ENCODE results near the gene NDP.

Gene NDP

GRCh38 chrX:44002567-44002966 is 29.4 kb upstream of the NDP start:
- Histone ChIP-seq H3K9me3 (ENCODE audit: control insufficient read depth, low read length) (no peaks in the 10 kb centered on the region), H3K27me3 (replicated peaks; ENCODE audit: control insufficient read depth, insufficient read depth, low read length) (no peaks in the 10 kb centered on the region), H3K9ac (ENCODE audit: low read length) (no peak overlapping the region), H3K36me3 (ENCODE audit: control insufficient read depth, insufficient read depth, low read length, severe bottlenecking) (no peaks in the 10 kb centered on the region), H3K4me3 (ENCODE audit: low read length) (no peak overlapping the region), H3K4me1 (ENCODE audit: control insufficient read depth, insufficient read depth, low read length) (peaks cover 5% of the 10 kb centered on the region)
- DNase-seq (ENCODE audit: low read depth), result no peak

- peaks cover 8% of the 10 kb centered on the region for H3K9me3 ChIP-seq (ENCODE audit: control insufficient read depth, low read length)
- no peak for DNase-seq (ENCODE audit: low read depth)
- peaks cover 1% of the 10 kb centered on the region for H3K4me1 ChIP-seq (ENCODE audit: control insufficient read depth, insufficient read depth, low read length)
- peaks cover 2% of the 10 kb centered on the region for H3K27me3 ChIP-seq (replicated peaks; ENCODE audit: control insufficient read depth, insufficient read depth, low read length)
- H3K4me3 ChIP-seq (ENCODE audit: low read length), result no peak overlapping the region
- H3K9ac ChIP-seq (ENCODE audit: low read length), result no peak overlapping the region
- no peaks in the 10 kb centered on the region for H3K36me3 ChIP-seq (ENCODE audit: control insufficient read depth, insufficient read depth, low read length, severe bottlenecking)
These were observed 25.2 kb upstream of the NDP start for GRCh38 chrX:43998374-43998773.

- H3K4me3 ChIP-seq (ENCODE audit: low read length), result no peak overlapping the region
- no peaks in the 10 kb centered on the region for H3K4me1 ChIP-seq (ENCODE audit: control insufficient read depth, insufficient read depth, low read length)
- no peak for DNase-seq (ENCODE audit: low read depth)
- no peaks in the 10 kb centered on the region for H3K36me3 ChIP-seq (ENCODE audit: control insufficient read depth, insufficient read depth, low read length, severe bottlenecking)
- peaks cover 2% of the 10 kb centered on the region for H3K27me3 ChIP-seq (replicated peaks; ENCODE audit: control insufficient read depth, insufficient read depth, low read length)
- H3K9me3 ChIP-seq (ENCODE audit: control insufficient read depth, low read length), result peaks cover 8% of the 10 kb centered on the region
- no peak overlapping the region for H3K9ac ChIP-seq (ENCODE audit: low read length)
These were observed 23.3 kb upstream of the NDP start for GRCh38 chrX:43996491-43996890.

GRCh38 chrX:43986083-43986482 is 12.9 kb upstream of the NDP start:
- H3K4me3 ChIP-seq (ENCODE audit: low read length), result no peak overlapping the region
- no peaks in the 10 kb centered on the region for H3K9me3 ChIP-seq (ENCODE audit: control insufficient read depth, low read length)
- DNase-seq (ENCODE audit: low read depth), result no peak
- peaks cover 4% of the 10 kb centered on the region for H3K27me3 ChIP-seq (replicated peaks; ENCODE audit: control insufficient read depth, insufficient read depth, low read length)
- H3K36me3 ChIP-seq (ENCODE audit: control insufficient read depth, insufficient read depth, low read length, severe bottlenecking), result no peaks in the 10 kb centered on the region
- no peak overlapping the region for H3K9ac ChIP-seq (ENCODE audit: low read length)
- no peaks in the 10 kb centered on the region for H3K4me1 ChIP-seq (ENCODE audit: control insufficient read depth, insufficient read depth, low read length)

- H3K4me1 ChIP-seq (ENCODE audit: control insufficient read depth, insufficient read depth, low read length), result no peaks in the 10 kb centered on the region
- no peaks in the 10 kb centered on the region for H3K9me3 ChIP-seq (ENCODE audit: control insufficient read depth, low read length)
- DNase-seq (ENCODE audit: low read depth), result no peak
- no peaks in the 10 kb centered on the region for H3K36me3 ChIP-seq (ENCODE audit: control insufficient read depth, insufficient read depth, low read length, severe bottlenecking)
- H3K27me3 ChIP-seq (replicated peaks; ENCODE audit: control insufficient read depth, insufficient read depth, low read length), result peaks cover 4% of the 10 kb centered on the region
- H3K9ac ChIP-seq (ENCODE audit: low read length), result no peak overlapping the region
- no peak overlapping the region for H3K4me3 ChIP-seq (ENCODE audit: low read length)
These were observed 12.3 kb upstream of the NDP start for GRCh38 chrX:43985511-43985910.

- Histone ChIP-seq H3K4me1 (ENCODE audit: control insufficient read depth, insufficient read depth, low read length) (no peaks in the 10 kb centered on the region), H3K9ac (ENCODE audit: low read length) (no peak overlapping the region), H3K9me3 (ENCODE audit: control insufficient read depth, low read length) (no peaks in the 10 kb centered on the region), H3K27me3 (replicated peaks; ENCODE audit: control insufficient read depth, insufficient read depth, low read length) (peaks cover 7% of the 10 kb centered on the region), H3K4me3 (ENCODE audit: low read length) (no peak overlapping the region), H3K36me3 (ENCODE audit: control insufficient read depth, insufficient read depth, low read length, severe bottlenecking) (no peaks in the 10 kb centered on the region)
- DNase-seq (ENCODE audit: low read depth), result no peak
These were observed 5.0 kb upstream of the NDP start for GRCh38 chrX:43978226-43978625.

GRCh38 chrX:43976205-43976604 is 3.0 kb upstream of the NDP start:
- Histone ChIP-seq H3K9ac (ENCODE audit: low read length) (no peak overlapping the region), H3K27me3 (replicated peaks; ENCODE audit: control insufficient read depth, insufficient read depth, low read length) (peaks cover 7% of the 10 kb centered on the region), H3K36me3 (ENCODE audit: control insufficient read depth, insufficient read depth, low read length, severe bottlenecking) (no peaks in the 10 kb centered on the region), H3K4me1 (ENCODE audit: control insufficient read depth, insufficient read depth, low read length) (no peaks in the 10 kb centered on the region), H3K9me3 (ENCODE audit: control insufficient read depth, low read length) (no peaks in the 10 kb centered on the region), H3K4me3 (ENCODE audit: low read length) (no peak overlapping the region)
- DNase-seq (ENCODE audit: low read depth), result no peak

- H3K9ac ChIP-seq (ENCODE audit: low read length), result no peak overlapping the region
- no peak overlapping the region for H3K4me3 ChIP-seq (ENCODE audit: low read length)
- no peak for DNase-seq (ENCODE audit: low read depth)
These were observed 2.6 kb upstream of the NDP start for GRCh38 chrX:43975796-43976195.

GRCh38 chrX:43974741-43975465 is 1.7 kb upstream of the NDP start:
- H3K9ac ChIP-seq (ENCODE audit: low read length), result no peak overlapping the region
- no peaks in the 10 kb centered on the region for H3K9me3 ChIP-seq (ENCODE audit: control insufficient read depth, low read length)
- H3K36me3 ChIP-seq (ENCODE audit: control insufficient read depth, insufficient read depth, low read length, severe bottlenecking), result no peaks in the 10 kb centered on the region
- H3K27me3 ChIP-seq (replicated peaks; ENCODE audit: control insufficient read depth, insufficient read depth, low read length), result peaks cover 7% of the 10 kb centered on the region
- no peak for DNase-seq (ENCODE audit: low read depth)
- H3K4me1 ChIP-seq (ENCODE audit: control insufficient read depth, insufficient read depth, low read length), result no peaks in the 10 kb centered on the region
- H3K4me3 ChIP-seq (ENCODE audit: low read length), result no peak overlapping the region

More at GRCh38 chrX:43975796-43976195, 2.6 kb upstream of the NDP start:
- H3K9me3 ChIP-seq (ENCODE audit: control insufficient read depth, low read length), result no peaks in the 10 kb centered on the region
- H3K27me3 ChIP-seq (replicated peaks; ENCODE audit: control insufficient read depth, insufficient read depth, low read length), result peaks cover 7% of the 10 kb centered on the region
- H3K36me3 ChIP-seq (ENCODE audit: control insufficient read depth, insufficient read depth, low read length, severe bottlenecking), result no peaks in the 10 kb centered on the region
- H3K4me1 ChIP-seq (ENCODE audit: control insufficient read depth, insufficient read depth, low read length), result no peaks in the 10 kb centered on the region

- H3K36me3 ChIP-seq (ENCODE audit: control insufficient read depth, insufficient read depth, low read length, severe bottlenecking), result no peaks in the 10 kb centered on the region
- peak overlapping the region; percentile 74 for H3K4me3 ChIP-seq (ENCODE audit: low read length)
These were observed 898 bp upstream of the NDP start for GRCh38 chrX:43974100-43974475.

GRCh38 chrX:43971966-43972961 is 926 bp downstream of the NDP start:
- Histone ChIP-seq H3K4me3 (ENCODE audit: low read length) (peak overlapping the region; percentile 74), H3K36me3 (ENCODE audit: control insufficient read depth, insufficient read depth, low read length, severe bottlenecking) (no peaks in the 10 kb centered on the region), H3K4me1 (ENCODE audit: control insufficient read depth, insufficient read depth, low read length) (no peaks in the 10 kb centered on the region), H3K27me3 (replicated peaks; ENCODE audit: control insufficient read depth, insufficient read depth, low read length) (peaks cover 8% of the 10 kb centered on the region), H3K9ac (ENCODE audit: low read length) (no peak overlapping the region), H3K9me3 (ENCODE audit: control insufficient read depth, low read length) (no peaks in the 10 kb centered on the region)
- DNase-seq (ENCODE audit: low read depth), result peak; percentile 5

More at GRCh38 chrX:43974100-43974475, 898 bp upstream of the NDP start:
- Histone ChIP-seq H3K27me3 (replicated peaks; ENCODE audit: control insufficient read depth, insufficient read depth, low read length) (peaks cover 5% of the 10 kb centered on the region), H3K9me3 (ENCODE audit: control insufficient read depth, low read length) (no peaks in the 10 kb centered on the region), H3K4me1 (ENCODE audit: control insufficient read depth, insufficient read depth, low read length) (no peaks in the 10 kb centered on the region), H3K9ac (ENCODE audit: low read length) (no peak overlapping the region)
- no peak for DNase-seq (ENCODE audit: low read depth)
